Measurements from ENCODE around the gene INTS1. TPM values are rescaled to one million over a fixed set of nuclear protein-coding genes. Genes with fewer than 3 reads are reported as not detected.
A peak's percentile ranks its signal among the peaks of the same experiment; 100 is the strongest.

Gene INTS1
- total RNA-seq, 1 experiment from 2014 or later, result 122 TPM

- BruUV-seq (replicated peaks), result TSS peak; percentile 45
- peaks cover 11% of the 10 kb centered on the region for H3K4me1 Mint-ChIP-seq (ENCODE audit: low read depth, unreplicated experiment)
- no peaks in the 10 kb centered on the region for H3K9me3 Mint-ChIP-seq (ENCODE audit: unreplicated experiment)
- Histone ChIP-seq H3K36me3 (ENCODE audit: control insufficient read depth, insufficient read depth, low read length) (peaks cover 1% of the 10 kb centered on the region), H3K9me3 (no peaks in the 10 kb centered on the region), H3K27me3 (replicated peaks; ENCODE audit: control insufficient read depth, insufficient read depth, low read length) (no peaks in the 10 kb centered on the region), H3K4me1 (peaks cover 51% of the 10 kb centered on the region), H3K4me3 (ENCODE audit: low read depth, low read length) (peak overlapping the region; percentile 32)
- H3K36me3 Mint-ChIP-seq (ENCODE audit: insufficient read depth, unreplicated experiment), result peaks cover 65% of the 10 kb centered on the region
- H3K27ac Mint-ChIP-seq (ENCODE audit: unreplicated experiment), result peak overlapping the region; percentile 88
- intact Hi-C loops (cut with micrococcal nuclease; ENCODE audit: unreplicated experiment), result loop anchor here (1.0 kb wide), 1 partner anchor 18 kb away; no protein-coding TSS in a partner anchor
- no peak for TF ChIP-seq CTCF (IDR thresholded peaks at IDR 0.05; ENCODE audit: insufficient read depth in 1 of 2, low read depth in 1 of 2, low read length in 1 of 2, severe bottlenecking in 1 of 2, unreplicated experiment in 1 of 2)
- DNase-seq, result peak; percentile 95 to 98
- ChIA-PET POLR2A (interaction anchor here (0.5 to 2.4 kb wide), 4 partner anchors 10 to 704 kb away, joined by 3 to 31 read pairs (median 4); partner anchors contain the start of genes PSMG3 and TMEM184A), CTCF (interaction anchor here (0.6 to 3.3 kb wide), 4 partner anchors 19 to 644 kb away, joined by 3 to 28 read pairs (median 5); partner anchors contain the start of gene TMEM184A)
- H3K27me3 Mint-ChIP-seq (ENCODE audit: insufficient read depth, unreplicated experiment), result no peaks in the 10 kb centered on the region
- H3K4me3 Mint-ChIP-seq (ENCODE audit: unreplicated experiment), result peak overlapping the region; percentile 65
These were observed 32.8 kb upstream of the INTS1 start for GRCh38 chr7:1536743-1537534.

- CTCF ChIA-PET, result interaction anchor here (0.6 to 3.3 kb wide), 2 partner anchors 20 to 645 kb away, joined by 6 to 28 read pairs; partner anchors contain the start of gene TMEM184A
- peak overlapping the region; percentile 65 for H3K4me3 Mint-ChIP-seq (ENCODE audit: unreplicated experiment)
- peaks cover 64% of the 10 kb centered on the region for H3K36me3 Mint-ChIP-seq (ENCODE audit: insufficient read depth, unreplicated experiment)
- no peak for TF ChIP-seq CTCF (IDR thresholded peaks at IDR 0.05; ENCODE audit: insufficient read depth in 1 of 2, low read depth in 1 of 2, low read length in 1 of 2, severe bottlenecking in 1 of 2, unreplicated experiment in 1 of 2)
- peak overlapping the region; percentile 88 for H3K27ac Mint-ChIP-seq (ENCODE audit: unreplicated experiment)
- Histone ChIP-seq H3K27me3 (replicated peaks; ENCODE audit: control insufficient read depth, insufficient read depth, low read length) (no peaks in the 10 kb centered on the region), H3K9me3 (no peaks in the 10 kb centered on the region), H3K4me3 (ENCODE audit: low read depth, low read length) (no peak overlapping the region), H3K36me3 (ENCODE audit: control insufficient read depth, insufficient read depth, low read length) (no peaks in the 10 kb centered on the region; the same call in 1 of the 2 replicates), H3K4me1 (peaks cover 55% of the 10 kb centered on the region)
- peaks cover 11% of the 10 kb centered on the region for H3K4me1 Mint-ChIP-seq (ENCODE audit: low read depth, unreplicated experiment)
- DNase-seq, result no peak
- intact Hi-C loops (cut with micrococcal nuclease; ENCODE audit: unreplicated experiment), result no loop called here
- POLR2A ChIA-PET, result interaction anchor here (0.5 to 2.4 kb wide), 3 partner anchors 19 to 705 kb away, joined by 4 to 31 read pairs (median 5); partner anchors contain the start of gene TMEM184A
- BruUV-seq (replicated peaks), result no TSS peak
- H3K9me3 Mint-ChIP-seq (ENCODE audit: unreplicated experiment), result no peaks in the 10 kb centered on the region
- H3K27me3 Mint-ChIP-seq (ENCODE audit: insufficient read depth, unreplicated experiment), result no peaks in the 10 kb centered on the region
These were observed 32.2 kb upstream of the INTS1 start for GRCh38 chr7:1536455-1536742.

GRCh38 chr7:1535701-1536454, 31.7 kb upstream of the INTS1 start:
- H3K4me1 ChIP-seq, result peaks cover 55% of the 10 kb centered on the region
- Mint-ChIP-seq H3K4me3 (ENCODE audit: unreplicated experiment) (peak overlapping the region; percentile 65), H3K36me3 (ENCODE audit: insufficient read depth, unreplicated experiment) (peaks cover 60% of the 10 kb centered on the region), H3K4me1 (ENCODE audit: low read depth, unreplicated experiment) (peaks cover 11% of the 10 kb centered on the region), H3K27ac (ENCODE audit: unreplicated experiment) (peak overlapping the region; percentile 88), H3K9me3 (ENCODE audit: unreplicated experiment) (no peaks in the 10 kb centered on the region), H3K27me3 (ENCODE audit: insufficient read depth, unreplicated experiment) (no peaks in the 10 kb centered on the region)
- no peaks in the 10 kb centered on the region; the same call in 1 of the 2 replicates for H3K36me3 ChIP-seq (ENCODE audit: control insufficient read depth, insufficient read depth, low read length)
- TF ChIP-seq CTCF (IDR thresholded peaks at IDR 0.05; ENCODE audit: insufficient read depth in 1 of 2, low read depth in 1 of 2, low read length in 1 of 2, severe bottlenecking in 1 of 2, unreplicated experiment in 1 of 2), result no peak
- ChIA-PET CTCF (interaction anchor here (0.6 to 3.3 kb wide), 2 partner anchors 20 to 645 kb away, joined by 6 to 28 read pairs; partner anchors contain the start of gene TMEM184A), POLR2A (interaction anchor here (0.5 to 2.4 kb wide), 3 partner anchors 20 to 705 kb away, joined by 4 to 31 read pairs (median 5); partner anchors contain the start of gene TMEM184A)
- intact Hi-C loops (cut with micrococcal nuclease; ENCODE audit: unreplicated experiment), result no loop called here
- no TSS peak for BruUV-seq (replicated peaks)
- no peaks in the 10 kb centered on the region for H3K27me3 ChIP-seq (replicated peaks; ENCODE audit: control insufficient read depth, insufficient read depth, low read length)
- no peak for DNase-seq
- no peaks in the 10 kb centered on the region for H3K9me3 ChIP-seq
- H3K4me3 ChIP-seq (ENCODE audit: low read depth, low read length), result no peak overlapping the region
